COLO668 (cell line): ENCODE measurements around the gene DTX2.
"Not testable (repeated sequence)": the region's sequence is repeated elsewhere in the genome, so short reads cannot be mapped to it uniquely, and the experiment has no call there.

ENCODE experiments used
- DNase-seq: peaks from one replicate; lab custom pipeline; 2025; ENCODE audit not compliant: unreplicated experiment; lab: John Stamatoyannopoulos, UW

Gene DTX2

DNA sequence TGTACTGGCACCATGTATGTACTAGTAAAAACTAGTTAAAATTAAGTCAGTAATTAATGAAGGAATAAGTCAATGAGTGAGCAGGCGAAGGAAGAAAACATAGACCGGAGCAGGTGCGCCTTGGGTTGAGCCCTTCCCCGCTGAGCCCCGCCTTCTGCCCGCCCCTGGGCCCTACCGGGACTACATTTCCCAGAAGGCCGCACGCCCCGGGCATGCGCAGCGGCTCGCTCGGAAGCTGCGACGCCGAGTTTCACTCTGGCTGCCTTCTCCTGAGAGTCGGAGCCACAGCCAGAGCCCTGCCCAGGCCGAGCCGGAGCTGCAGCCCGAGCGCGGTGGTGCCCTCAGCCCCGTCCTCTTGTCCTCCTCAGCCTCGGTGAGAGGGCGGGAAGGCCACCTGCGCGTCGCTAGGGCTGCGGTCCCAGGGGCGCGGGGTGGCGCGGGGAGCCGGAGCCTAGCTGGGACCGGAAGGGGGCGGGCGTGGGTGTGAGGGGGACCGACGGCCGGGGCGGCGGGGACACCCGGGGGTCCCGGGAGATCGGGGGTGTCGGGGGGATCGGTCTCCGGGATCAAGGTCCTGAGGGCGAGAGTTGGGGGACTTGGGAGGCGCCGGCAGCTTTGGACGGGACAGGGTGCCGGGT is at the start of gene DTX2:
Gene DTX2, plus strand, starts transcription at position 246 of the 638 bp plus-strand sequence. CDS start 18,801 bp downstream, outside the sequence.
- DNase-seq: not testable (repeated sequence)

DNA sequence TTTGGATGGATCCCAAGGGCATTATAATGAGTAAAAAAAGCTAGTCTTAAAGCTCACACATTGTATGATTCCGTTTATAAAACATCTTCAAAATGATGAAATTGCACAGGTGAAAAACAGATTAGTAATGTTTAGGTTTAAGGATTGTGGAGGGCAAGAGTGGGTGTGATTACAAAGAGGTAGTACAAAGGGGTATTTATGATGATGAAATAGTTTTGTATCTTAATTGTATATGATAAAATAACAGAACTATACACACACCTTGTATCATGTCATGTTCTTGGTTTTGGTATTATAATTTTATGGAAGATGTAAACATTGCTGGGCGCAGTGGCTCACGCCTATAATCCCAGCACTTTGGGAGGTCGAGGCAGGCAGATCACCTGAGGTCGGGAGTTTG is 49.3 kb upstream of the DTX2 start:
- DNase-seq: no peak

DNA sequence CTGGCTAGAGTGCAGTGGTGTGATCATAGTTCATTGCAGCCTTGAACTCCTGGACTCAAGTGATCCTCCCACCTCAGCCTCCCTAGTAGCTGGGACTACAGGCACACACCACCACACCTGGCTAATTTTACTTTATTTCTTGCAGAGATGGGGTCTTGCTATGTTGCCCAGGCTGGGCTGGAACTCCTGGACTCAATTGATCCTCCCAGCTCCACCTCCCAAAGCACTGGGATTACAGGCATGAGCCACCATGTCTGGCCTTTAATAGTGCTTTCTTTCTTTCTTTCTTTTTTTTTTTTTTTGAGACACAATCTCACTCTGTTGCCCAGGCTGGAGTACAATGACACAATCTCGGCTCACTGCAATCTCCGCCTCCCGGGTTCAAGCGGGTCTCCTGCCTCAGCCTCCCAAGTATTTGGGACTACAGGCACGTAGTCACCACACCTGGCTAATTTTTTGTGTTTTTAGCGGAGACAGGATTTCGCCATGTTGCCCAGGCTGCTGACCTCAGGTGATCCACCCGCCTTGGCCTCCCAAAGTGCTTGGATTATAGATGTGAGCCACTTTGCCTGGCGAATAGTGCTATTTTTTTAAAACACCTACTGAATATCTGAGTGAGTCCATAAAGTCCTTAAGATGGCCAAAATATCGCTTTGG is 43.7 kb upstream of the DTX2 start:
- DNase-seq: not testable (repeated sequence)

DNA sequence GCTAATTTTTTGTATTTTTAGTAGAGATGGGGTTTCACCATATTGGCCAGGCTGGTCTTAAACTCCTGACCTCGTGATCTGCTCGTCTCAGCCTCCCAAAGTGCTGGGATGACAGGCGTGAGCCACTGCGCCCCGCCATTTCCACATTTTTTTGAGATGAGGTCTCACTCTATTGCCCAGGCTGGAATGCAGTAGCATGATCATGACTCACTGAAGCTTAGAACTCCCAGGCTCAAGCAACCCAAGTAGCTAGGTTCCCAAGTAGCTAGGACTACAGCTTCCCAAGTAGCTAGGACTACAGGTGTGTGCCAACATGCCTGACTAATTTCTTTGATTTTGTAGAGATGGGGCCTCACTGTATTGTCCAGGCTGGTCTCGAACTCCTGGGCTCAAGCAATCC is 40.4 kb upstream of the DTX2 start:
- DNase-seq: not testable (repeated sequence)

DNA sequence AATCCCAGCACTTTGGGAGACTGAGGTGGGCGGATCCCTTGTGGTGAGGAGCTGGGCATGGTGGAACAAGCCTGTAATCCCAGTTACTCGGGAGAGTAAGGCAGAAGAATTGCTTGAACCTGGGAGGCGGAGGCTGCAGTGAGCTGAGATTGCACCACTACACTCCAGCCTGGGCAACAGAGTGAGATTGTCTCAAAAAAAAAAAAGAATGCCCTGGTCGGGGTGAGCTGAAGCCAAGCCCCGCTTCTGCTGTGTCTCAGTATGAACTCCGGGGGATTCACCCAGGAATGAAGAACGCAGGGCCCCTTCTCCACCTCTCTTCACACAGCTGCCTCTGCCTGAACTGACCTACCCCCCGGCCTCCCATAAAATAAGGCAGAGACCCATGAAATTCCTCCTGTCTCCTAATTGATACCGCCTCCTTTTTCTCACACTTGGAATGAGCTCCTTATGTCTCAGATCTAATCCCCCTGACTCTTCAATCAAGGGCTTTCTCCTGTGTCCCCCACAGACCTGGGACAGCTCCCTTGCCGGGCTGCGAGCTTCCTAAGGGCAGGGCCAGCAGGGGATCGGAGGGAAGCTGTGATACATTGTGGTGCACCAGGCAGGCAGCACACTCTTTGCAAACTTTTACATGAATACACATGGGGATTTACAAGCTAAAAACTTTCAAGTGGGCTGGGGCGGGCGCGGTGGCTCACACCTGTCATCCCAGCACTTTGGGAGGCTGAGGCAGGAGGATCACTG is 37.7 kb upstream of the DTX2 start:
- no peak for DNase-seq

DNA sequence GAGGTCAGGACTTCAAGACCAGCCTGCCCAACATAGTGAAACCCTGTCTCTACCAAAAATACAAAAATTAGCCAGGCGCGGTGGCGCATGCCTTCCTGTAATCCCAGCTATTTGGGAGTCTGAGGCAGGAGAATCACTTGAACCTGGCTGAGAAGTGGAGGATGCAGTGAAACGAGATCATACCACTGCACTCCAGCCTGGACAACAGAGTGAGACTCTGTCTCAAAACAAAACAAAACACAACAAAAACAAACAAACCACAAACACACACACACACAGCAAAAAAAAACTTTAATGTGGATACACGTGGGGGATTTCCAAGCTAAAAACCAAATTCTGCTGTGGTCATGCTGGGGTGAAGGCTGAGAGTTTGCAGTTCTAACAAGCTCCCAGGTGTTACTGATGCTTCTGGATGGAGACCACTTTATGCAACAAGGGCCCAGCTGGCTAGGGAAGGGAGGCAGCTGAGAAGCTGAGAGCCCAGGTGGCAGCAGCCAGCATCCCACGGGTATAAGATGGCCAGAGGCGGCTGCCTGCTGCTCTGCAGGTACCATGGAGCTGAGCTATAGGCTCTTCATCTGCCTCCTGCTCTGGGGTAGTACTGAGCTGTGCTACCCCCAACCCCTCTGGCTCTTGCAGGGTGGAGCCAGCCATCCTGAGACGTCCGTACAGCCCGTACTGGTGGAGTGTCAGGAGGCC is 36.9 kb upstream of the DTX2 start, which contains the start of gene ZP3:
Gene ZP3, plus strand, starts transcription at position 538 of the 699 bp plus-strand sequence. Its CDS starts 15 bp downstream, at position 553.
- DNase-seq: peak; percentile 10

DNA sequence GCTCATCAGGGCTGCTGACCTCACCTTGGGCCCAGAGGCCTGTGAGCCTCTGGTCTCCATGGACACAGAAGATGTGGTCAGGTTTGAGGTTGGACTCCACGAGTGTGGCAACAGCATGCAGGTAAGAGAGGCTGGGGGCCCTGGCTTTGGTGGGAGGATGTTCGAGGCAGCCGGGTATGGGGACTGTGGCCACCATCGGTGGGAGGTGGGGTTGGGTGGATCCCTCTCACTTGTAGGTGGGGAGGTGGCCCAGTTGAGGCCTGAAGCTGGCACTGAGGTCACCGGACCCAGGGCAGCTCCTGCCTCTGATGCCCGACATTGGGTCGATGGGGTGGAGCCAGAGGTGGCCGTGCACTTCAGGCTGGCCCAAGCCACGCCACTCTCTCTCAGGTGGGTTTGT is 36.4 kb upstream of the DTX2 start:
- DNase-seq: no peak

DNA sequence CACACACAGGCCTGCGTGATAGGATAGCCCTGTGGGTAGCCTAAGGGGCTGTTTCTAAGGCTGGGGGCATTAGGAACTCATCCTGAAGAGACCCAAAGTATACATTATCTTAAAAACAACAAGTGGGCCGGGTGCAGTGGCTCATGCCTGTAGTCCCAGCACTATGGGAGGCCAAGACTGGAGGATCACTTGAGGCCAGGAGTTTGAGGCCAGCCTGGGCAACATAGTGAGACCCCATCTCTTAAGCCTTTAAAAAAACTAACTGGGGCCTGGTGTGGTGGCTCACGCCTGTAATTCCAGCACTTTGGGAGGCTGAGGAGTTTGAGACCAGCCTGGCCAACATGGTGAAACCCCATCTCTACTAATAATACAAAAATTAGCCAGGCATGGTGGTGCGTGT is 36.0 kb upstream of the DTX2 start:
- DNase-seq: not testable (repeated sequence)

DNA sequence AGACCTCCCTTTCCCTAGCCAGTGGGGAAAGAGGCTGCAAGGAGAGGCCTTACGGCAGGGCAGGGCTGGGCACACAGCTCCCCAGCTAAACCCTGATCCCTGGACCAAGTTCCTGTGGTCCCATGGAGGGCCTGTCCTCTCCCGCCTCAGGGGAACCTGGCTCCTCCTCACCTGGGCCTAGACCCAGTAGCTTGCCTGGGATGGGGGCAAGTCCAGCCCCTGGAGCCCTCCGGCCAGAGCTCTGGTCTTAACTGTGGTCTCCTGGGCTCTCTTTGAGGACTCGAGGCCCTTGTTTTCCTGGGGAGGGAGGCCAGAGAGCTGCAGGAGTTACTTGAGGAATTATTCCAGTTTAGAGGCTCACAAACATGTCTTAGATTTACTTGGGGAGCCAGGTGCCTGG is 35.3 kb upstream of the DTX2 start:
- no peak for DNase-seq

DNA sequence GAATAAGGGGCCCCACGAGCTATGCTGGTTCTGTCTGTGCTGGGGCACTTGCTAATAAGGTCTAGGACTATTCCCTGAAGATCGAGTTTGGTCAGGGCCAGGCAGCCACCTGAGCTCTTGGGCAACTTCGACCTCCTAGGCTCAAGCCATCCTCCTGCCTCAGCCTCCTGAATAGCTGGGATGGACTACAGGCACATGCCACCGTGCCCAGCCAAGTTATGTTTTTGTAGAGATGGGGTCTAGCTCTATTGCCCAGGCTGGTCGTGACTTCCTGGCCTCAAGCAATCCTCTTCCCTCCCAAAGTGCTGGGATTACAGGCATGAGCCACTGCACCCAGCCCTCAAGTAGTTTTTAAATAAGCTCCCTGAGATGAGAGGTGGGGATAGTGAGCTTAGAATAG is 33.9 kb upstream of the DTX2 start:
- DNase-seq: no peak

DNA sequence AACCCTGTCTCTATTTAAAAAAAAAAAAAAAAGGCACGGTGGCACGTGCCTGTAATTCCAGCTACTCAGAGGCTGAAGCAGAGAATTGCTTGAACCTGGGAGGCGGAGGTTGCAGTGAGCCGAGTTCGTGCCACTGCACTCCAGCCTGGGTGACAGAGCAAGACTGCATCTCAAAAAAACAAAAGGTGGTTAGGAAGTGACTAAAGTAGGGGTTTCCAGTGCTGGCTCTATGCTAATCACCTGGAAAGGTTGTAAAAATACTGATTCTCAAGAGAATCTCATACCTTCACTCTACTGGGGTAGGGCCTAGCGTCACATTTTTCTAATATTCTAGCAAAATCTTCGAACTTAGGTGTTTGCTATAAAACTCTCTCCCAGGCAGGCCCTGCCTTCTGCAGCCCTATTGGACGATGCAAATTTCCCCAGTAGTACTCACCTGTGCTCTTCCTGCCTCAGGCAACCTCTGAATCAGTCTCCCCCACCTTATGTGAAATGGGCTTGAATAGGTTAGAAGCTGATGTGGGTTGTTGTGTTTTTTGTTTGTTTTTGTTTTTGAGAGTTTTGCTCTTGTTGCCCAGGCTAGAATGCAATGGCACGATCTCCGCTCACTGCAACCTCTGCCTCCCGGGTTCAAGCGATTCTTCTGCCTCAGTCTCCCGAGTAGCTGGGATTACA is 33.2 kb upstream of the DTX2 start:
- no peak for DNase-seq

DNA sequence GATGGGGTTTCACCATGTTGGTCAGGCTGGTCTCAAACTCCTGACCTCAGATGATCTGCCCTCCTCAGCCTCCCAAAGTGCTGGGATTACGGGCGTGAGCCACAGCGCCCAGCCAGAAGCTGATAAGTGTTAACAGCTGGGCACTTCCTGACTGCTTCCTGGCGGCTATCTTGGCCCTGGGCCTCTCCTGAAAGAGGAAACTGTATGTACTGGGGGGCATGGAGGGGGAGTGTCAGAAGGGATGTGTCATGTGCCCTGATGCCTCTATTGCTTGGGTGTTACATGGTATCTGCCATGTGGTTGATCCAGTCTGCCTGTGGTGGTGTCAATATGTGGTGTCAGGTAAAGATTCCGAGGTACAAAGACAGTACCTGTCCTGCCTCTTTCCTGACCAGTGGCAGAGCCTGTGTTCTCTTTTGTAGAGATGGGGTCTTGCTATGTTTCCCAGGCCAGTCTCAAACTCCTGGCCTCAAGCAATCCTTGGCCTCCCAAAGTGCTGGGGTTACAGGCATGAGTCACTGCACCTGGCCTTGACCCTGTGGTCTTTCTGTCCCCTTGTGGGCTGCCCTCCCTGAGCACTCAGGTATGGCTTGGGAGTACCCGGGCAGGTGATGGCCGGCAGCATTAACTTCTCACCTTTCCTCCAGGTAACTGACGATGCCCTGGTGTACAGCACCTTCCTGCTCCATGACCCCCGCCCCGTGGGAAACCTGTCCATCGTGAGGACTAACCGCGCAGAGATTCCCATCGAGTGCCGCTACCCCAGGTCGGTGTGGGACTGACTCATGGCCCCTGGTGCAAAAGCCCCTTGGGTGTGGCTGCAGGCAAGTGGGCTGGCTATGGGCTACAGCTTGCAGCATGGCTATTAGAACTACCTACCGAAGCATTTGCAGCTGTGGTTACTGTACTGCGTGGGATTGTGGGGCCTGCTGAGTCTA is 32.4 kb upstream of the DTX2 start:
- no peak for DNase-seq

DNA sequence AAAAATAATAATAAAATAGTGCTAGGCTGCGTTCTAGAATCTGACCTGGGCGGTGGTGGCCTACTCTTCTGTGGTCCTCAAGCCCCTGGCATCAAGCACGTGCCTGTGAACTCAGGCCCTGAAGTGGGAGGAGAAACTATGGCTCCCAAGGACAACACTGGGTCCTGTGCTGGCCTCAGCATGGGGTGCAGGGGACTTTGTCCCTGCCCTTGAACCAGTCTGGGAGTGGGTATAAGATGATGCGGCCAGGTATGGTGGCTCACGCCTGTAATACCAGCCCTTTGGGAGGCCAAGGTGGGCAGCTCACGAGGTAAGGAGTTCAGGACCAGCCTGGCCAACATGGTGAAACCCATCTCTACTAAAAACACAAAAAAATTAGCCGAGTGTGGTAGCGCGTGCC is 31.3 kb upstream of the DTX2 start:
- DNase-seq: no peak

DNA sequence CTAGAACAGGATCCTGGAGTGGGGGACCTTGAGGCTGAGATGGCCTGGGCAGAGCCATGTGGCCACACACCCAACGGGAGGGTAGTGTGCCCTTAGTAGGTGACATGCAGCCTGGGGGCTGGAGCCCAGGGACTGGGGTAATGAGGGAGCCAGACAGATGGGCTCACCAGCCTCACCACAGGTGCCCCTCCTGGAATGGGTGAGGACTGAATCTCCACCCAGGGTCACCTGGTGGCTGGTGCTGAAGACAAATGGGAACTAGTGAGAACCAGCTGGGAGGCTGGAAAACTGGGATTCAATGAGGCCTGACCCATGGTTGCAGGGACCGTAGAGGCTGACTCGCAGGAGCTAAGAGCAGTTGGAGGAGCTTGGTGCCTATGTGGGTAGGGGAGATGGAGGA is 30.7 kb upstream of the DTX2 start:
- no peak for DNase-seq

DNA sequence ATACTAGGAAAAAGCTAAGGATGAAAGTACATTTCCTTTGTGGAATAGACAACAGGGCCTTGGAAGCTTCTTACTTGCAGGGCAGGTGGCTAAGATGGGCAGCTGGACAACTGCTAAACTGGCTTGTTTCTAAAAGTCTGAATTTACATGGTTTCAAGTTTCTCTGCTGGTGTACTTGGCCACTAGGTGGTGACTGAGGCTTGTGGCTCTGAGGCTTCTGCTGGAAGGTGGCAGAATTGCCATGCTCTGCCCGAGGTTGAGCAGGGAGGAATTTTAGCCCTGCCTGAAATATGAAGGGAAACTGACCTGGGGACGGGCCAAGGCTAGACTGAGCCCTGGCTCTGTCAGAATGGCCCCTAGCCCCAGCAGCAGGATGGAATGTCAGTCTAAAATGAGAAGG is 23.6 kb upstream of the DTX2 start:
- peak; percentile 62 for DNase-seq

DNA sequence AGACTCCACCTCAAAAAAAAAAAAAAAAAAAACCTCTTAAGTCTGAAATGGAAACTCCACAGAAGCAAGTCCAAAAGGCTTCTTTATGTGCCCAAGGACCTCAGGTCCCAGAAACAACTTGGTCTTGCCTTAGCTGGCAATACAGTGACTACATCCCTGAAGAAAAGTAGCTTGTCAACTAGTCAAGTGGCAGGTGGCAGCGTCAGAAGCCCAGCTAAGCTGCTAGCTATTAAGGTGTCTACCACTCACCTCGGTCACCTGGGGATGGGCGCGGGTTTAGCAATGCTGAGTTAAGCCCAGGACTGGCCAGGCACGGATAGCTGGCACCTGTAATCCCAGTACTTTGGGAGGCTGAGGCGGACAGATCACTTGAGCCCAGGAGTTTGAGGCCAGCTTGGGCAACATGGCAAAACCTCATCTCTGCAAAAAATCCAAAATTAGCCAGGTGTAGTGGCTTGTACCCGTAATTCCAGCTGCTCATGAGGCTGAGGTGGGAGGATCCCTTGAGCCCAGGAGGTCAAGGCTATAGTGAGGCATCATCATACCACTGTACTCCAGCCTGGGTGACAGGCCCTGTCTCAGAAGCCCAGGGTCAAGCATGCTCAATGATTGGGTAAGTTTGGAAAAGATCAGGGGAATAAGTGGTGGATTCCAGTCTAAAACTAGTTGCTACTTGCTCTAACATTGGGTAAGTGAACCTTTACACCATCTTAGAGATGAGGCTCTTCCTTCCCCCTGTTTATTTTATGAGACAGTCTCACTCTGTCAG is 22.2 kb upstream of the DTX2 start:
- not testable (repeated sequence) for DNase-seq

DNA sequence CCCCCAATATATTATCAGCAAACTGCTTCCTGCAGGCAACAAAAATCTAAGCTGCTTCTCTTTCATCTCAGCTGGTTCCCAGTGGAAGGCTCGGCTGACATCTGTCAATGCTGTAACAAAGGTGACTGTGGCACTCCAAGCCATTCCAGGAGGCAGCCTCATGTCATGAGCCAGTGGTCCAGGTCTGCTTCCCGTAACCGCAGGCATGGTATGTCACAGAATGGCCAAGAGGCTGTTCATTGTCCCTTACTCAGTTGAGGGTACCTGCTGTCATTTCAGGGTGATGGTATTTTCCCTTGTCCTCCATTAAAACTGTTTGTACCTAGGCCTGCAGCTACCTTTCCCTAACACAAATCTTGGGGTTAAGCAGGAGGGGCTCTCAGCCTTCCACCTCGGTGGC is 21.1 kb upstream of the DTX2 start:
- not testable (repeated sequence) for DNase-seq

DNA sequence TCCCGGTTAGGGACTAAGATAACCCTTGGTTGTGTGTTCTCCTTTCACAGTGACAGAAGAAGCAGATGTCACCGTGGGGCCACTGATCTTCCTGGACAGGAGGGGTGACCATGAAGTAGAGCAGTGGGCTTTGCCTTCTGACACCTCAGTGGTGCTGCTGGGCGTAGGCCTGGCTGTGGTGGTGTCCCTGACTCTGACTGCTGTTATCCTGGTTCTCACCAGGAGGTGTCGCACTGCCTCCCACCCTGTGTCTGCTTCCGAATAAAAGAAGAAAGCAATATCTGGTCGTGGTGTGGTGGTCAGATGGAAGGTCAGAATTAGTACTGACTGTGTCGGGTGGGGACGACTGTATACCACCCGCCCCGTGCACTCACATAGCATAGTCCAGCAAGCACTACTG is 19.7 kb upstream of the DTX2 start:
- DNase-seq: not testable (repeated sequence)
